Smooth muscle cell (in vitro differentiated cells): ENCODE results near the gene RAP1A. TPM values are rescaled to one million over a fixed set of nuclear protein-coding genes. Genes with fewer than 3 reads are reported as not detected.

ENCODE experiments used
- DNase-seq: peaks from one replicate; lab custom pipeline; 2025; ENCODE audit not compliant: unreplicated experiment; lab: John Stamatoyannopoulos, UW
- H2AFZ ChIP-seq: fragments of 200-600 bp; sonication (generic); 2 replicates; pipeline ENCODE4 v1.6.0; 2016; ENCODE audit warnings: antibody characterized with exemption, low read depth, mild to moderate bottlenecking
- H3F3A ChIP-seq: fragments of 200-600 bp; sonication (generic); 2 replicates; pipeline ENCODE4 v1.6.0; 2017; ENCODE audit warnings: antibody characterized with exemption, low read depth
- H3K27ac ChIP-seq: fragments of 200-600 bp; sonication (generic); 2 replicates; pipeline ENCODE4 v1.5.1; 2016; ENCODE audit warnings: low read depth, mild to moderate bottlenecking
- H3K27me3 ChIP-seq: fragments of 200-600 bp; sonication (generic); 2 replicates; pipeline ENCODE4 v1.6.1; 2016; ENCODE audit warnings: low read depth, mild to moderate bottlenecking
- H3K36me3 ChIP-seq: fragments of 200-600 bp; sonication (generic); 2 replicates; pipeline ENCODE4 v1.5.1; 2016; ENCODE audit warnings: low read depth
- H3K4me1 ChIP-seq: fragments of 200-600 bp; sonication (generic); 2 replicates; pipeline ENCODE4 v1.5.1; 2016; ENCODE audit warnings: low read depth
- H3K4me2 ChIP-seq: fragments of 200-600 bp; sonication (generic); 2 replicates; pipeline ENCODE4 v1.6.0; 2016; ENCODE audit warnings: mild to moderate bottlenecking
- H3K4me3 ChIP-seq: fragments of 200-600 bp; sonication (generic); 2 replicates; pipeline ENCODE4 v1.5.1; 2016; ENCODE audit warnings: mild to moderate bottlenecking
- H3K79me2 ChIP-seq: fragments of 200-600 bp; sonication (generic); 2 replicates; pipeline ENCODE4 v1.6.0; 2016; ENCODE audit warnings: low read depth, mild to moderate bottlenecking
- H3K9ac ChIP-seq: fragments of 200-600 bp; sonication (generic); 2 replicates; pipeline ENCODE4 v1.6.0; 2016; ENCODE audit warnings: low read depth
- H3K9me3 ChIP-seq: fragments of 200-600 bp; sonication (generic); replicated peaks from 2 replicates; pipeline ENCODE4 v1.5.1; 2016; ENCODE audit warnings: low read depth
- H4K20me1 ChIP-seq: fragments of 200-600 bp; sonication (generic); 2 replicates; pipeline ENCODE4 v1.6.0; 2016; ENCODE audit warnings: low read depth
- WGBS: methylation state at CpG from one replicate; pipeline ENCODE4 v1.1.7; 2016; ENCODE audit warnings: low lambda C conversion rate; 5-methylcytosine and 5-hydroxymethylcytosine counted together
- polyA plus RNA-seq: library from polyadenylated mRNA; unstranded; fragments of >200 nt; fragmentation: Nextera tagmentation; extraction: Ambion mirVana; gene quantifications from 2 replicates; pipeline ENCODE4 v1.2.1, GENCODE V29; 2016
- total RNA-seq: library from RNA; depleted of rRNA; stranded (reverse); fragments of >200 nt; gene quantifications from 2 replicates; pipeline ENCODE4 v1.2.3, GENCODE V29; 2014
- TF ChIP-seq, protein P1 (sequence below): fragments of 200-600 bp; sonication (generic); IDR thresholded peaks from 2 replicates; pipeline ENCODE4 v1.5.1; 2017; ENCODE audit warnings: borderline replicate concordance, mild to moderate bottlenecking, antibody characterized with exemption; ENCODE audit not compliant: insufficient read depth, poor library complexity, severe bottlenecking

RAP1A gene
- total and polyA plus RNA-seq, 2 experiments from 2014 or later, result 36.8 to 64.9 TPM

DNA sequence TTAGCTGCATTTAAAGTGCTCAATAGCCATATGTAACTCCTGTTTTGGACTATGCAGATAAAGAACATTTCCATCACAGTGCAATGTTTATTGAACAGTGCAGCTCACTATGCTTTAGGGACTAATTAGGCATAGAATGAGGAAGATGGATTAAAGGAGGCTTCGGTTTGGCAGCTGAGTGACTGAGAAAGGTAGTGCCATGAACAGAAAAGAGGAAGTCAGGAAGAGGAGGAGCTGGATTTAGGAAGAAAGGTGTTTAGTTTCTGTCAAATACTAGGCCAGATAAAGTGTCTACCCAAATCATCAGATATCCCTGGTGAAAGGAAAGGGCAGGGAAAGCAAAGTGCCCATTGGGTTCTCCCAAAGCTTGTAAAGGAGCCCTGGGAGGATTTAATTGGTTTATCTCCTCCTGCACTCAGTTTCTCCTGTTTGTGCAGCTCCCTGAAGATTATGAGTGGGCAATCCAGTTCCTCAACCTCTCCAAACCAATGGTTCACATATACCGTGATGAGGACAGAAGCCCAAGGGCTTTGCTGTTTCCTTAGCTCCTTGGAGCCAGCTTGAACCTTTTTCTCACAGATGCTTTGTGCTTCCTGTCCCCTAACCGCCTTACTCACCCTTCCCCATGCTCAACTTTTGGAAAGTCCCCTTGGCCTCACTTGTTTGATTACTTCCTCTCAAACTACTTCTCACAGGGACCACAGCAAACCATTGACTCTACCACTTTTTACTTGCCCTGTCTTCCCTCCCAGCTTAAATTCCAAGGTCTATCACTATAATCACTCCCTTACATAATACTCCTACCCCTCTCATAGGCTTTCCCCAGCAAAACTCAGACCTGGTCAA, 3.5 kb upstream of the RAP1A start:
- H3K9me3 ChIP-seq, result no peaks in the 10 kb centered on the region
- no peaks in the 10 kb centered on the region for H3F3A ChIP-seq
- no peak overlapping the region for H3K9ac ChIP-seq
- H3K36me3 ChIP-seq, result no peaks in the 10 kb centered on the region
- H4K20me1 ChIP-seq, result peaks cover 8% of the 10 kb centered on the region
- H3K27me3 ChIP-seq, result no peaks in the 10 kb centered on the region
- peaks cover 15% of the 10 kb centered on the region for H3K79me2 ChIP-seq
- 98% methylated on average over 3 of the region's 3 CpGs for WGBS
- TF ChIP-seq, protein P1, sequence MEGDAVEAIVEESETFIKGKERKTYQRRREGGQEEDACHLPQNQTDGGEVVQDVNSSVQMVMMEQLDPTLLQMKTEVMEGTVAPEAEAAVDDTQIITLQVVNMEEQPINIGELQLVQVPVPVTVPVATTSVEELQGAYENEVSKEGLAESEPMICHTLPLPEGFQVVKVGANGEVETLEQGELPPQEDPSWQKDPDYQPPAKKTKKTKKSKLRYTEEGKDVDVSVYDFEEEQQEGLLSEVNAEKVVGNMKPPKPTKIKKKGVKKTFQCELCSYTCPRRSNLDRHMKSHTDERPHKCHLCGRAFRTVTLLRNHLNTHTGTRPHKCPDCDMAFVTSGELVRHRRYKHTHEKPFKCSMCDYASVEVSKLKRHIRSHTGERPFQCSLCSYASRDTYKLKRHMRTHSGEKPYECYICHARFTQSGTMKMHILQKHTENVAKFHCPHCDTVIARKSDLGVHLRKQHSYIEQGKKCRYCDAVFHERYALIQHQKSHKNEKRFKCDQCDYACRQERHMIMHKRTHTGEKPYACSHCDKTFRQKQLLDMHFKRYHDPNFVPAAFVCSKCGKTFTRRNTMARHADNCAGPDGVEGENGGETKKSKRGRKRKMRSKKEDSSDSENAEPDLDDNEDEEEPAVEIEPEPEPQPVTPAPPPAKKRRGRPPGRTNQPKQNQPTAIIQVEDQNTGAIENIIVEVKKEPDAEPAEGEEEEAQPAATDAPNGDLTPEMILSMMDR, result no peak
- peaks cover 3% of the 10 kb centered on the region for H3K4me1 ChIP-seq
- DNase-seq, result no peak
- H3K27ac ChIP-seq, result no peak overlapping the region
- H2AFZ ChIP-seq, result no peak overlapping the region
- H3K4me3 ChIP-seq, result no peak overlapping the region
- H3K4me2 ChIP-seq, result no peak overlapping the region

DNA sequence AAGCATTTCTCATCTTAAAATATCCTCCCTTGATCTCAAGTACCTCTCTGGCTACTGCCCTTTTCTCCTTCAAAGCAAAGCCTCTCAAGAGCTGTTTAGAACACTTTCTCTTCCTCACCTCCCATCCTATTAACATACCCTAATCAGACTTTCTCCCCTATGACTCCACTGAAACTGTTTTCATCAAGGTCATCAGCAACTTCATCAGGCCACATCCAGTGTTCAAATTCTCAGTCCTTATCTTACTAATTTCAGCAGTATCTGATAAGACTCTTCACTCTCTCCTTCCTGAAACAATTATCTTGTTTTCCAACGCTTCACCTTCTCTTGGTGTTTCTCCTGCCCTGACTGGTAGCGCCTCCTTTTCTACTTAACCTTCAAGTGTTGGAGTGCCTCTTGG, 1.5 kb upstream of the RAP1A start:
- TF ChIP-seq, protein P1, result no peak
- no peak overlapping the region for H3K27ac ChIP-seq
- H3K9ac ChIP-seq, result no peak overlapping the region
- no peak overlapping the region for H3K4me3 ChIP-seq
- H3K4me2 ChIP-seq, result no peak overlapping the region
- H3F3A ChIP-seq, result no peaks in the 10 kb centered on the region
- no peaks in the 10 kb centered on the region for H3K9me3 ChIP-seq
- WGBS, result 89% methylated on average over 2 of the region's 2 CpGs
- peaks cover 35% of the 10 kb centered on the region for H3K79me2 ChIP-seq
- DNase-seq, result no peak
- peaks cover 10% of the 10 kb centered on the region for H3K4me1 ChIP-seq
- no peak overlapping the region for H2AFZ ChIP-seq
- H3K36me3 ChIP-seq, result no peaks in the 10 kb centered on the region
- H3K27me3 ChIP-seq, result no peaks in the 10 kb centered on the region
- H4K20me1 ChIP-seq, result peaks cover 28% of the 10 kb centered on the region

GRCh38 chr1:111618961-111619634, 491 bp upstream of the RAP1A start:
- Histone ChIP-seq H3K9me3 (no peaks in the 10 kb centered on the region), H3K36me3 (no peaks in the 10 kb centered on the region), H3K4me2 (peak overlapping the region; percentile 94), H3K79me2 (peaks cover 45% of the 10 kb centered on the region), H3K9ac (peak overlapping the region; percentile 93), H3K4me1 (peaks cover 10% of the 10 kb centered on the region), H3K4me3 (peak overlapping the region; percentile 95), H4K20me1 (peaks cover 38% of the 10 kb centered on the region), H3K27ac (no peak overlapping the region), H3F3A (no peaks in the 10 kb centered on the region), H3K27me3 (no peaks in the 10 kb centered on the region), H2AFZ (peak overlapping the region; percentile 99)
- no peak for DNase-seq
- TF ChIP-seq, protein P1, result no peak
- WGBS, result 54% methylated on average over 19 of the region's 19 CpGs
